Natural killer cell (primary cell): ENCODE measurements around the gene SP100. TPM values are rescaled to one million over a fixed set of nuclear protein-coding genes. Genes with fewer than 3 reads are reported as not detected.
"Not testable (repeated sequence)": the region's sequence is repeated elsewhere in the genome, so short reads cannot be mapped to it uniquely, and the experiment has no call there.

Experiments used
- ATAC-seq, 3 donors: fragments of 150-1000 bp in 2 of 3; fragments of 200-7000 bp in 1 of 3; cut with Tn5 transposase; 1 replicate in 1 of 3; 2 replicates in 2 of 3; pipeline ENCODE4 v1.10.0; 2021; ENCODE audit warnings: mild to moderate bottlenecking in 2 of 3, moderate library complexity in 2 of 3
- DNase-seq, 2 donors: peaks; one replicate each; pipeline versions ENCODE4 v3.0.0 to v3.0.0-alpha.2; 2013 to 2021; ENCODE audit warnings: mixed read lengths in 1 of 2
- H3K27ac ChIP-seq: one replicate; pipeline ENCODE4 v1.5.1; 2013; ENCODE audit warnings: mild to moderate bottlenecking, low read length
- H3K27me3 ChIP-seq: one replicate; pipeline ENCODE4 v1.6.1; 2013; ENCODE audit warnings: low read length; ENCODE audit not compliant: control insufficient read depth, insufficient read depth
- H3K36me3 ChIP-seq: one replicate; pipeline ENCODE4 v1.6.1; 2013; ENCODE audit warnings: low read length; ENCODE audit not compliant: control insufficient read depth, insufficient read depth
- H3K4me1 ChIP-seq: one replicate; pipeline ENCODE4 v1.6.1; 2013; ENCODE audit warnings: low read length; ENCODE audit not compliant: control insufficient read depth, insufficient read depth
- H3K4me3 ChIP-seq: one replicate; pipeline ENCODE4 v1.5.1; 2013; ENCODE audit warnings: low read length
- H3K9me3 ChIP-seq: one replicate; pipeline ENCODE4 v1.6.1; 2013; ENCODE audit warnings: low read length; ENCODE audit not compliant: control insufficient read depth, insufficient read depth
- H3K27ac Mint-ChIP-seq, 2 donors: one replicate each; pipeline ENCODE4 v1.8.0; 2022; ENCODE audit warnings: mild to moderate bottlenecking in 2 of 2, mixed read lengths in 2 of 2, moderate library complexity in 1 of 2
- H3K27me3 Mint-ChIP-seq, 2 donors: one replicate each; pipeline ENCODE4 v1.8.0; 2022; ENCODE audit warnings: low read depth in 2 of 2, mixed read lengths in 2 of 2
- H3K36me3 Mint-ChIP-seq: one replicate; pipeline ENCODE4 v1.8.0; 2022; ENCODE audit warnings: mixed read lengths
- H3K4me1 Mint-ChIP-seq, 2 donors: one replicate each; pipeline ENCODE4 v1.8.0; 2022; ENCODE audit warnings: mixed read lengths in 2 of 2
- H3K4me3 Mint-ChIP-seq: one replicate; pipeline ENCODE4 v1.8.0; 2022; ENCODE audit warnings: mild to moderate bottlenecking, moderate library complexity, mixed read lengths
- H3K9me3 Mint-ChIP-seq, 2 donors: one replicate each; pipeline ENCODE4 v1.8.0; 2022; ENCODE audit warnings: mixed read lengths in 2 of 2
- CTCF ChIP-seq: fragments of 200-600 bp; IDR thresholded peaks from one replicate; pipeline ENCODE4 v1.8.0; 2022; ENCODE audit warnings: antibody characterized with exemption
- WGBS: methylation state at CpG from one replicate; pipeline ENCODE4 v1.1.7; 2013; ENCODE audit warnings: missing lambda C conversion rate; ENCODE audit not compliant: insufficient coverage; 5-methylcytosine and 5-hydroxymethylcytosine counted together
- intact Hi-C: fragments of 100-400 bp; cut with micrococcal nuclease; formaldehyde crosslinking; loops from one replicate; pipeline ENCODE4 v1.14.2; 2022
- total RNA-seq, 4 donors: library from RNA; stranded (reverse); fragments of 120-200 nt in 1 of 4; gene quantifications; one replicate each; pipeline versions ENCODE4 v1.2.3 to v1.2.4, GENCODE V29; 2013 to 2022

The SP100 gene
- total RNA-seq, 3 donors from 2014 or later (not counting 1 experiment from before 2014, with no cell fraction given) = 338 to 393 (median 363) TPM

GRCh38 chr2:230485801-230486341 lies 69.9 kb downstream of the SP100 start:
- Mint-ChIP-seq H3K27ac (peak overlapping the region in 1 of 2 donors; percentile 9), H3K4me1 (peaks cover 38 to 47% of the 10 kb centered on the region in 2 donors), H3K27me3 (no peaks in the 10 kb centered on the region), H3K9me3 (peaks cover 4 to 6% of the 10 kb centered on the region in 2 donors), H3K4me3 (no peak overlapping the region), H3K36me3 (peaks cover 56% of the 10 kb centered on the region)
- no peak for DNase-seq
- Histone ChIP-seq H3K27ac (no peak overlapping the region), H3K4me3 (no peak overlapping the region), H3K27me3 (no peaks in the 10 kb centered on the region), H3K9me3 (no peaks in the 10 kb centered on the region), H3K4me1 (no peaks in the 10 kb centered on the region), H3K36me3 (peaks cover 29% of the 10 kb centered on the region)
- WGBS = 98% methylated on average over 3 of the region's 4 CpGs
- ATAC-seq = no peak
- no peak for TF ChIP-seq CTCF
- intact Hi-C loops = no loop called here

- Mint-ChIP-seq H3K36me3 (peaks cover 76% of the 10 kb centered on the region), H3K4me1 (peaks cover 55 to 63% of the 10 kb centered on the region in 2 donors), H3K27ac (peak overlapping the region in 1 of 2 donors; percentile 25)
- H3K27me3 ChIP-seq, H3K27ac ChIP-seq, H3K4me1 ChIP-seq, H3K4me3 ChIP-seq, intact Hi-C loops, H3K9me3 Mint-ChIP-seq, H3K9me3 ChIP-seq, H3K27me3 Mint-ChIP-seq, H3K4me3 Mint-ChIP-seq, DNase-seq, ATAC-seq: not testable (repeated sequence)
- peaks cover 39% of the 10 kb centered on the region for H3K36me3 ChIP-seq
- WGBS = 50% methylated on average over 2 of the region's 2 CpGs
Measured at GRCh38 chr2:230491219-230491618, 75.2 kb downstream of the SP100 start.

- no CpG with 5 or more reads among the region's 1 CpG for WGBS
- peaks cover 60 to 68% of the 10 kb centered on the region in 2 donors for H3K4me1 Mint-ChIP-seq
- H3K27ac Mint-ChIP-seq = peak overlapping the region; percentile 44 to 57
- ATAC-seq (no peak), DNase-seq (no peak)
- H3K36me3 Mint-ChIP-seq = peaks cover 71% of the 10 kb centered on the region
- Histone ChIP-seq H3K27ac (no peak overlapping the region), H3K36me3 (peaks cover 35% of the 10 kb centered on the region), H3K4me3 (no peak overlapping the region), H3K9me3 (no peaks in the 10 kb centered on the region), H3K4me1 (peaks cover 5% of the 10 kb centered on the region), H3K27me3 (no peaks in the 10 kb centered on the region)
- intact Hi-C loops = no loop called here
- H3K27me3 Mint-ChIP-seq = no peaks in the 10 kb centered on the region
- H3K4me3 Mint-ChIP-seq = no peak overlapping the region
- TF ChIP-seq CTCF = no peak
- H3K9me3 Mint-ChIP-seq = peaks cover 5 to 6% of the 10 kb centered on the region in 2 donors
Measured at GRCh38 chr2:230492107-230492506, 76.1 kb downstream of the SP100 start.

GRCh38 chr2:230494980-230495379 lies 79.0 kb downstream of the SP100 start:
- no peak overlapping the region for H3K4me3 ChIP-seq
- no peak for DNase-seq
- Mint-ChIP-seq H3K27ac (peak overlapping the region; percentile 52 to 73), H3K9me3 (peaks cover 2% of the 10 kb centered on the region in 2 donors), H3K4me1 (peaks cover 70 to 75% of the 10 kb centered on the region in 2 donors), H3K27me3 (no peaks in the 10 kb centered on the region), H3K4me3 (no peak overlapping the region), H3K36me3 (peaks cover 52% of the 10 kb centered on the region)
- TF ChIP-seq CTCF = no peak
- no peaks in the 10 kb centered on the region for H3K9me3 ChIP-seq
- no peak overlapping the region for H3K27ac ChIP-seq
- H3K36me3 ChIP-seq = peaks cover 47% of the 10 kb centered on the region
- H3K4me1 ChIP-seq = peaks cover 14% of the 10 kb centered on the region
- H3K27me3 ChIP-seq = no peaks in the 10 kb centered on the region
- intact Hi-C loops = no loop called here
- ATAC-seq = no peak
- 91% methylated on average over 1 of the region's 1 CpG for WGBS
